ENCODE measurements around the gene LALBA. TPM values are rescaled to one million over a fixed set of nuclear protein-coding genes. Genes with fewer than 3 reads are reported as not detected.

LALBA gene
- not detected for total RNA-seq
- total RNA-seq (2013) = not detected
- total RNA-seq = 0 to 0.06 (median 0) reads per million in 29 experiments

DNA sequence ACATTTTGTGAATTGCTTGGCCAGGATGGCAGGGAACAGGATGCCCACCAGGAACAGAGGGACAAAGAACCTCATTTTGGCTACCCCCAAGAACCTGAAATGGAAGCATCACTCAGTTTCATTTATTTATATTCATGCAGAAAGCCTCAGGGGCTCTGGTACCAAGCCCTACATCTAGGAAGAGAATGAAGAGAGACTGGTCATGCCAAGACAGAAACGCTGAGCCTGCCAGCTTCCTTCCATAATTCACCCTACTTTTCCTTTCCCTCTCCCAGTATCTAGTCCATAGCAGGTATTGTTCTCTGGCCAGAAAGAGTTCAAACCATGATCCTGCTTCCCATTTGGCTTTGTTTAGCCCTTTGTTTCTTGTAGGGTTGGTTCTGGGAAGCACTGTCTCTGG is at the start of gene LALBA:
Gene LALBA (minus strand): TSS at position 101 of the 400 bp plus-strand sequence. CDS start 26 bp downstream, at position 75.
- no peaks in the 10 kb centered on the region for H3K4me1 ChIP-seq (ENCODE audit: control insufficient read depth in 1 of 2, extremely low read depth in 1 of 2, insufficient read depth in 2 of 2, low read length in 2 of 2)
- no peak within 1 kb of the TSS for H3K27ac ChIP-seq (ENCODE audit: low read length)
- no peaks in the 10 kb centered on the region for H3K36me3 Mint-ChIP-seq
- CTCF ChIA-PET = interaction anchor here in 1 of 2 donors (0.5 kb wide), 1 partner anchor 501 kb away, joined by 7 read pairs; no protein-coding TSS in a partner anchor
- no peak within 1 kb of the TSS for H3K4me3 ChIP-seq (ENCODE audit: control insufficient read depth in 1 of 2, extremely low read depth in 1 of 2, low read length in 1 of 2)
- POLR2A ChIA-PET = no interaction called here
- H3K27me3 Mint-ChIP-seq = peaks cover 9 to 23% of the 10 kb centered on the region in 2 donors
- peaks cover 0 to 4% (median 0%) of the 10 kb centered on the region in 3 donors for H3K4me1 Mint-ChIP-seq
- no CpG with 5 or more reads among the region's 1 CpG for WGBS (ENCODE audit: insufficient coverage)
- no peak within 1 kb of the TSS for H3K4me3 Mint-ChIP-seq
- no peaks in the 10 kb centered on the region for H3K36me3 ChIP-seq (ENCODE audit: control insufficient read depth in 2 of 2, extremely low read depth in 1 of 2, insufficient read depth in 1 of 2, low read length in 1 of 2)
- no peak for DNase-seq
- ATAC-seq (replicated peaks in 1 of 4) = no peak
- H3K27ac Mint-ChIP-seq = no peak within 1 kb of the TSS
- no peaks in the 10 kb centered on the region for H3K9me3 ChIP-seq
- H3K27me3 ChIP-seq (replicated peaks in 1 of 2; ENCODE audit: control insufficient read depth in 2 of 2, extremely low read depth in 1 of 2, insufficient read depth in 2 of 2, low read length in 1 of 2) = peaks cover 5 to 6% of the 10 kb centered on the region in 2 experiments
- no peaks in the 10 kb centered on the region for H3K9me3 Mint-ChIP-seq

- Mint-ChIP-seq H3K27ac (peak overlapping the region in 1 of 2 donors; percentile 3), H3K9me3 (peaks cover 8 to 14% (median 9%) of the 10 kb centered on the region in 3 donors), H3K4me3 (no peak overlapping the region), H3K36me3 (peaks cover under 1% of the 10 kb centered on the region), H3K27me3 (peaks cover 33 to 40% of the 10 kb centered on the region in 2 donors), H3K4me1 (peaks cover 0 to 4% (median 0%) of the 10 kb centered on the region in 3 donors)
- no peaks in the 10 kb centered on the region for H3K9me3 ChIP-seq
- ATAC-seq (replicated peaks in 1 of 4) (peak; percentile 71 to 91 (median 84)), DNase-seq (peak; percentile 33 to 88 (median 62))
- H3K27ac ChIP-seq (ENCODE audit: low read length) = no peak overlapping the region
- no CpG with 5 or more reads among the region's 7 CpGs for WGBS (ENCODE audit: insufficient coverage)
- ChIA-PET POLR2A (interaction anchor here in 1 of 2 donors (0.6 kb wide), 1 partner anchor 808 kb away, joined by 3 read pairs; no protein-coding TSS in a partner anchor), CTCF (interaction anchor here (0.6 to 2.9 kb wide), 10 partner anchors 66 to 655 kb away, joined by 3 to 29 read pairs (median 4); partner anchors contain the start of gene TMEM106C (in 1 of the 2))
- H3K4me3 ChIP-seq (ENCODE audit: control insufficient read depth in 1 of 2, extremely low read depth in 1 of 2, low read length in 1 of 2) = no peak overlapping the region
- H3K27me3 ChIP-seq (replicated peaks in 1 of 2; ENCODE audit: control insufficient read depth in 2 of 2, extremely low read depth in 1 of 2, insufficient read depth in 2 of 2, low read length in 1 of 2) = peaks cover 2 to 19% of the 10 kb centered on the region in 2 experiments
- no peaks in the 10 kb centered on the region for H3K4me1 ChIP-seq (ENCODE audit: control insufficient read depth in 1 of 2, extremely low read depth in 1 of 2, insufficient read depth in 2 of 2, low read length in 2 of 2)
- H3K36me3 ChIP-seq (ENCODE audit: control insufficient read depth in 2 of 2, extremely low read depth in 1 of 2, insufficient read depth in 1 of 2, low read length in 1 of 2) = no peaks in the 10 kb centered on the region
These were observed 48.7 kb upstream of the LALBA start for GRCh38 chr12:48618541-48618940.

GRCh38 chr12:48615681-48616080 is 45.8 kb upstream of the LALBA start:
- no peaks in the 10 kb centered on the region for H3K36me3 ChIP-seq (ENCODE audit: control insufficient read depth in 2 of 2, extremely low read depth in 1 of 2, insufficient read depth in 1 of 2, low read length in 1 of 2)
- no peak overlapping the region for H3K27ac ChIP-seq (ENCODE audit: low read length)
- no peak for DNase-seq
- Mint-ChIP-seq H3K9me3 (peaks cover 17 to 26% (median 26%) of the 10 kb centered on the region in 3 donors), H3K36me3 (peaks cover 8% of the 10 kb centered on the region), H3K4me3 (no peak overlapping the region), H3K27me3 (peaks cover 40 to 49% of the 10 kb centered on the region in 2 donors), H3K4me1 (peaks cover 0 to 4% (median 0%) of the 10 kb centered on the region in 3 donors), H3K27ac (no peak overlapping the region)
- no peak overlapping the region for H3K4me3 ChIP-seq (ENCODE audit: control insufficient read depth in 1 of 2, extremely low read depth in 1 of 2, low read length in 1 of 2)
- 71% methylated on average over 1 of the region's 4 CpGs for WGBS (ENCODE audit: insufficient coverage)
- no peak for ATAC-seq (replicated peaks in 1 of 4)
- H3K9me3 ChIP-seq = no peaks in the 10 kb centered on the region
- ChIA-PET POLR2A (no interaction called here), CTCF (interaction anchor here in 1 of 2 donors (0.6 kb wide), 1 partner anchor 458 kb away, joined by 3 read pairs; the partner anchor contains the start of gene ASB8)
- no peaks in the 10 kb centered on the region for H3K4me1 ChIP-seq (ENCODE audit: control insufficient read depth in 1 of 2, extremely low read depth in 1 of 2, insufficient read depth in 2 of 2, low read length in 2 of 2)
- H3K27me3 ChIP-seq (replicated peaks in 1 of 2; ENCODE audit: control insufficient read depth in 2 of 2, extremely low read depth in 1 of 2, insufficient read depth in 2 of 2, low read length in 1 of 2) = peaks cover 2 to 20% of the 10 kb centered on the region in 2 experiments

DNA sequence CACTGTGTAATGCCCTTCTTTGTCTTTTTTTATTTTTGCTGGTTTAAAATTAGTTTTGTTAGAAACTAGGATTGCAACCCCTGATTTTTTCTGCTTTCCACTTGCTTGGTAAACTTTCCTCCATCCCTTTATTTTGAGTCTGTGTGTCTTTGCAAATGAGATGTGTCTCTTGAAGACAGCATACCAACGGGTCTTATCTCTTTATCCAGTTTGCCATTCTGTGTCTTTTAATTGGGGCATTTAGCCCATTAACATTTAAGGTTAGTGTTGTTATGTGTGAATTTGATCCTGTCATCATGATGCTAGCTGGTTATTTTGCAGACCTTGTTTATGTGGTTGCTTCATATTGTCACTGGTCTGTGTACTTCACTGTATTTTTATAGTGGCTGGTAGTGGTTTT is 43.5 kb upstream of the LALBA start:
- CTCF ChIA-PET = no interaction called here
- H3K36me3 Mint-ChIP-seq = peaks cover 8% of the 10 kb centered on the region
- no peaks in the 10 kb centered on the region for H3K4me1 ChIP-seq (ENCODE audit: control insufficient read depth in 1 of 2, extremely low read depth in 1 of 2, insufficient read depth in 2 of 2, low read length in 2 of 2)
- peaks cover 35 to 47% of the 10 kb centered on the region in 2 donors for H3K27me3 Mint-ChIP-seq
- 83% methylated on average over 1 of the region's 1 CpG for WGBS (ENCODE audit: insufficient coverage)
- peaks cover 23 to 38% (median 26%) of the 10 kb centered on the region in 3 donors for H3K9me3 Mint-ChIP-seq
- POLR2A ChIA-PET = no interaction called here
- H3K27ac ChIP-seq (ENCODE audit: low read length) = no peak overlapping the region
- H3K27ac Mint-ChIP-seq = no peak overlapping the region
- no peaks in the 10 kb centered on the region for H3K36me3 ChIP-seq (ENCODE audit: control insufficient read depth in 2 of 2, extremely low read depth in 1 of 2, insufficient read depth in 1 of 2, low read length in 1 of 2)
- DNase-seq (no peak), ATAC-seq (replicated peaks in 1 of 4) (no peak)
- no peak overlapping the region for H3K4me3 ChIP-seq (ENCODE audit: control insufficient read depth in 1 of 2, extremely low read depth in 1 of 2, low read length in 1 of 2)
- H3K4me1 Mint-ChIP-seq = peaks cover 0 to 2% (median 0%) of the 10 kb centered on the region in 3 donors
- H3K27me3 ChIP-seq (replicated peaks in 1 of 2; ENCODE audit: control insufficient read depth in 2 of 2, extremely low read depth in 1 of 2, insufficient read depth in 2 of 2, low read length in 1 of 2) = peaks cover 0 to 20% of the 10 kb centered on the region in 2 experiments
- H3K4me3 Mint-ChIP-seq = no peak overlapping the region
- no peaks in the 10 kb centered on the region for H3K9me3 ChIP-seq

DNA sequence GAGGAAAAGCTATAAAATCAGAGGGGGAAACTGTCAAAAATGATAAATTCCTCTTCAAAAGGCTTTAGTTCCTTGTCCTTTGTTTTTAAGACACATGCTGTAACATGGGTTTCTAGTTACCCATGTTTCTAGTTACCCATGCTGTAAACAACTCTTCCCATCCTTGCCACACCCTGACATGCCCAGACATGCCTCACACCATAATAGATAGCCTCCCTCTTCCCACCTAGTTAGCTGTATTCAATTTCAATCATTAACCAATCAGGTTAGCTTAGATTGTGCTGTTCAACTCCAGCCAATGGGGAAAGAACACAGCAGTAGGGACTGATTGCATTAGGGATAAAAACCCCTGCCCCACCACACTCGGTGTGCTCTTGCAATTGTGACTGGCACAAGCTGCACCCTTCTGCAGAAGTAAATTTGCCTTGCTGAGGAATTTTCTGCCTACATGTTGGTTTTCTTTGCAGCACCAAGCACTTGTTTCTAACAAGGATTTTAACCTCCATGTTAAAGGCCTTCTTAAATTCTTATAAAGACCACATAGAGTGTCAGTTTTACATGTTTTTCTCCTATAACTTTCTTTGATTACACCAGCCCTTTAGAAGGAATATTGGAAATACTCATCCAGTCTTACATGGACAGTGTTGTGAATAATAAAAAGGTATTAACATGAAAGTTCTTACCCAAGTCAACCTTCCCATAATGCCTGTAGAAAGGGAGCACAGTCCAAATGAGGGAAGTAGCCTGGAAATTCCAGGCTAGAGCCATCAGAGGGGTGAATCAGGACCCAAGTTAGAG is 32.5 kb upstream of the LALBA start:
- DNase-seq = no peak
- peaks cover 16 to 37% (median 34%) of the 10 kb centered on the region in 3 donors for H3K9me3 Mint-ChIP-seq

GRCh38 chr12:48601013-48601756 is 31.3 kb upstream of the LALBA start:
- CTCF ChIA-PET = no interaction called here
- H3K4me3 ChIP-seq (ENCODE audit: control insufficient read depth in 1 of 2, extremely low read depth in 1 of 2, low read length in 1 of 2) = no peak overlapping the region
- H3K27me3 ChIP-seq (replicated peaks in 1 of 2; ENCODE audit: control insufficient read depth in 2 of 2, extremely low read depth in 1 of 2, insufficient read depth in 2 of 2, low read length in 1 of 2) = peaks cover 0 to 3% of the 10 kb centered on the region in 2 experiments
- no peak for DNase-seq
- no peaks in the 10 kb centered on the region for H3K9me3 ChIP-seq
- no peak overlapping the region for H3K4me3 Mint-ChIP-seq
- 62% methylated on average over 2 of the region's 11 CpGs for WGBS (ENCODE audit: insufficient coverage)
- no peaks in the 10 kb centered on the region for H3K4me1 Mint-ChIP-seq
- no peaks in the 10 kb centered on the region for H3K36me3 ChIP-seq (ENCODE audit: control insufficient read depth in 2 of 2, extremely low read depth in 1 of 2, insufficient read depth in 1 of 2, low read length in 1 of 2)
- ATAC-seq (replicated peaks in 1 of 4) = no peak
- POLR2A ChIA-PET = interaction anchor here in 1 of 2 donors (0.5 kb wide), 1 partner anchor 56 kb away, joined by 8 read pairs; no protein-coding TSS in a partner anchor
- H3K27ac ChIP-seq (ENCODE audit: low read length) = no peak overlapping the region
- H3K4me1 ChIP-seq (ENCODE audit: control insufficient read depth in 1 of 2, extremely low read depth in 1 of 2, insufficient read depth in 2 of 2, low read length in 2 of 2) = no peaks in the 10 kb centered on the region
- H3K9me3 Mint-ChIP-seq = peaks cover 10 to 27% (median 24%) of the 10 kb centered on the region in 3 donors
- no peaks in the 10 kb centered on the region for H3K36me3 Mint-ChIP-seq
- peaks cover 8 to 16% of the 10 kb centered on the region in 2 donors for H3K27me3 Mint-ChIP-seq
- no peak overlapping the region for H3K27ac Mint-ChIP-seq

More for the DNA sequence above, 32.5 kb upstream of the LALBA start:
- ChIA-PET POLR2A (no interaction called here), CTCF (no interaction called here)
- Mint-ChIP-seq H3K4me1 (no peaks in the 10 kb centered on the region), H3K36me3 (no peaks in the 10 kb centered on the region), H3K27me3 (peaks cover 7 to 16% of the 10 kb centered on the region in 2 donors), H3K4me3 (no peak overlapping the region), H3K27ac (no peak overlapping the region)
- Histone ChIP-seq H3K27me3 (replicated peaks in 1 of 2; ENCODE audit: control insufficient read depth in 2 of 2, extremely low read depth in 1 of 2, insufficient read depth in 2 of 2, low read length in 1 of 2) (peaks cover 0 to 3% of the 10 kb centered on the region in 2 experiments), H3K9me3 (no peaks in the 10 kb centered on the region), H3K27ac (ENCODE audit: low read length) (no peak overlapping the region), H3K4me3 (ENCODE audit: control insufficient read depth in 1 of 2, extremely low read depth in 1 of 2, low read length in 1 of 2) (no peak overlapping the region), H3K4me1 (ENCODE audit: control insufficient read depth in 1 of 2, extremely low read depth in 1 of 2, insufficient read depth in 2 of 2, low read length in 2 of 2) (no peaks in the 10 kb centered on the region), H3K36me3 (ENCODE audit: control insufficient read depth in 2 of 2, extremely low read depth in 1 of 2, insufficient read depth in 1 of 2, low read length in 1 of 2) (no peaks in the 10 kb centered on the region)
- 50% methylated on average over 1 of the region's 1 CpG for WGBS (ENCODE audit: insufficient coverage)
- ATAC-seq (replicated peaks in 1 of 4) = no peak
